Epidermal melanocyte (primary cell): ENCODE measurements around the gene ELMO2.

ENCODE experiments used
- DNase-seq: peaks from one replicate; pipeline ENCODE4 v3.0.0; 2011; ENCODE audit warnings: low spot score; ENCODE audit not compliant: insufficient read length

ELMO2 gene

DNA sequence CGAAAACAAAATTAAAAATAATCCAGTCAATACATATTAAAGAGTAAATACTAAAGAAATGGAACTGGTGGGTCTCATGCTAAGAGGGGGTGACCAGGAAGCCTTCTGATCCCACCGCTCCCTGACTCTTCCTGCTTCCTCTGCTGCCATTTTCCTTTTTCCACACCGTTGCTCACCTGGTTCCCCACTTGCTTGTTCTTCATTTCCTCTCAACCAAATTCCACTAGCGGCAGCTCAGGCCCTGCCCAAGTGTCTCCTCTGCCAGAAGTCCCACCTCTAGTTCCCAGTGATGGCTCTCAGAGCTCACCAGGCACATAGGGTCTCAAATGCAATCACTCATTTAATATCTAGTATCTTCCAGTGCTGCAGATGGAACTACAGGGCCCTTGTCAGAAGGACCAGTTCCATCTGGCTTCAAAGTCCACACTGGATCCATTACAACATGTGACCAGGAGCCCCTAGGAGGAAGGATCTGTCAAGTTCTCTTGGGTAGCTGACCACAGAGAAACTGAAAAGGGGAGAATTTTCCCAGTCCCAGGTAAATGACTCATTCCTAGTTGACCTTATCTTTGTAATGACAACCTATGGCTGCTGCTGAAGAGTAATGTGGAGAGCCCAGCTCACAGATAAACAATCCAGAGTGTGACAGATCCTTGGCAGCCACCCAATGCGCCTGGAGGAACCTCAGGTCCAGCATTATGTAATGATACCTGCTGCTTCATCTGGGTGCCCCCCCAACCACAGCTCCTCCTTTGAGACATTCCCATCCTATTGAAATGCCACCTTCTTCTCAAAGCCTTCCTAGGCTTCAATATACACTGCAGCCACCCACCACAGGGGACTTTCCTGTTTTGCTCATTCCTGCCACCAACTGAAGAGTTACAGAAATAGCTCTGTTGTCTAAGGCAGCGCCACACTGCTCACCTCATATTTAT is 38.2 kb downstream of the ELMO2 start:
- DNase-seq, result no peak

DNA sequence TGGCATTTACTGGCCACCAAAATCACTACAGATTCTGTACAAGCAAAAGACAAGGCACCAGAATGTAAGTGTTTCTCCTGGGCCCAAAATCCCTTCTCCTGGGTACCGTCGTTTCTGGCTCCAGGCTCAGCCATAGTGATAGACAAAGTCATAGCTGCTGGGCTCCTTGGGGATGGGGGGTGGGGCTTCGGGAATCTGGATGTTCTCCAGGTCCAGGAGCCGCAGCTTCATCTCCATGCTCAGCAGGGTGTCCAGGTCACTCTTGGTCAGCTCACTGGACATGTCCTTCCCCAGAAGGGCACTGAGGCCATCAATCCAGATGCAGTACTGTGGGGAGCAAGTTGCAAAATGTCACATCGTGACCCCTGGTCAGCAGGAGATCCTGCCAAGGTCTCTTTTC is 39.2 kb downstream of the ELMO2 start:
- DNase-seq, result no peak

DNA sequence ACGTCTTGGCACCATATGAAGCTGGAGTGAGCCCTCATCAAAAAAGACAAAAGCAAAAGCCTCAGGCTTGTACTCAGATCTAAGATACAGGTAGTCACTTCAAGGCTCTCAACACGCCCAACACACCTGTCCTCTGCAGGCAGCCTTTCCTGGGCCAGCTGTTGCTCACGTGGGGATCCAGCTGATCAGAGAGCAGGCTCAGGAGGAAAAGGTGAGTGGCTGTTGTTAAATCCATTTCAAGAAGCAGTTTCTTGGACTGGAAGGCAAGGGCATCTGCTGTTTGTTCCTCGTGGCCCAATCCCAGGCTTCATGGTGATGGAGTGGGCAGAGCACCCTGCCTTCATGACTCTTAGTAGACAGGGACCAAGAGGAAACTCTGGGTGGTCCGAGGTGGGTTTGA is 39.6 kb downstream of the ELMO2 start:
- DNase-seq, result no peak

- no peak for DNase-seq
Measured at GRCh38 chr20:46365487-46366220, 40.8 kb downstream of the ELMO2 start.

GRCh38 chr20:46364670-46365486 is 41.5 kb downstream of the ELMO2 start:
- no peak for DNase-seq

DNA sequence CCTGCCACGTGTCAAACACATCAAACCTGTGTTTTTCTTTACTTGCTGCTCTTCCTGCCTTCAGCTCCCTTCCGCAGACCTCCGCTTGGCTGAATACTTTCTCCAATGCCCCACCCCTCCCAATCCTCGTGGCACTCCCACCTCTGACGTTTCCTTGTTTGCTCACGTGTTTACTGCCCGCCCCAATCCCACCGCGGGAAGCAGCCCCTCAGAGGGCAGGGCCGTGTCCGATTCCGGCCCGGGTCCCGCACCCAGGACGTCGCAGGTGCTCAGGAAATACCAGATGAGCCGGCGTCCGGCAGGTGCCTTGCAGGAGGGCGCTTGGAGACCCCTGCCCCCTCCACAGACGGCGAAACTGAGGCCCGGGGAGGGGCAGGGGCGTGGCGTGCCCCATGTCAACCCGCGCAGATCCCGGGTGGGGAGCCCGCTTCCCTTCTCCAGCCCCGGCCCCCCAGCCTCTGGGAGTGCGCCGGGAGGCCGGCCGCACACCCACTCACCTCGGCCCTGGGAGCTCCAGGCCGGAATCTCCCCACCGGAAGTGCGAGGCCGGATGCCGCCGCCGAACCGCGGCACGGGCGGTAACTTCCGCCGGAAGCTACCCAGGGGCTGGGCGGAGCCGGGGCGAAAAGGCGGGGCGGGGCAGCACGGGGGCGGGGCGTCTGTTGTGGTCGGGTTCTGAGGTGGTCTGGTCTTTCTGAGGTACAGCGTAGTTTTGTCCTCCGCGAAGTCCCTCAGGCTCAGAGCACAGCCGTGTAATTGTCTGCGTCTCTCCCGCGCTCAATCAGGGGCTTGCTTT is 42.3 kb downstream of the ELMO2 start:
- DNase-seq, result peak; percentile 95

DNA sequence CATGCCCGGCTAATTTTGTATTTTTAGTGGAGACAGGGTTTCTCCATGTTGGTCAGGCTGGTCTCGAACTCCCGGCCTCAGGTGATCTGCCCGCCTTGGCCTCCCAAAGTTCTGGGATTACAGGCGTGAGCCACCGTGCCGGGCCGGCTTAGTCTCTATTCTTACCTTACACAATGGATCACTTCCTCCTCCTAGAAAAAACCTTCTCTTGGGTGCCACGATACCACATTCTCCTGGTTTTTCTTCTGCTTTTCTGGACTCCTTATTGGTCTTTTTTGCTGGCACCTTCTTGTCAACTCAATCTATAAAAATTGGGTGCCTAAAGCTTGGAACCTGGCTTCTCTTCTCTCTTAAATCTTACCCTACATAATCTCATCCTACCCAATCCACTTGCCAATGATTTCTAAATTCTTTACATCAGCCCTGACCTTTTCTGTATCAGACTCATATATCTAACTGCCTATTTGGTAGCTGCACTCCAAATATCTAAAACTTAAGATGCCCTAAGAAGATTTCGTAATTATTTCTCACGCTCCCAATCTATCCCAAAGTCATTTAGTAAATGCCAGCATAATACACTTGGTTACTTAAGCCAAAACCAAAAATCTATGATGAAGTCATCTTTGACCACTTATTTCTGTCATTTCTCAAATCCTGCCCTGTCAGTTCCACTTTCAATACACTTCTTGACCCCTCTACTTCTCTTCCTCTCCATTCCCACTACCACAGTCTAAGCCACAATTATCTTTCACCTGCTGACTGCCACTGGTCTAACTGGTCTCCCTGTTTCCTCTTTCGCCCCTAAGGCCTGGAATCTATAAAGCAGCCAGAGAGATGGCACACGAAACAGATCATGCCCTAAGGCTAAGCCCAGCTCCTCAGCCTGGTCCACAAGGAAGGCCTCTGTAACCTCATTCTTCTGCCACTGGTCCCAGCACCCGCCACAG is 43.2 kb downstream of the ELMO2 start:
- DNase-seq, result no peak

DNA sequence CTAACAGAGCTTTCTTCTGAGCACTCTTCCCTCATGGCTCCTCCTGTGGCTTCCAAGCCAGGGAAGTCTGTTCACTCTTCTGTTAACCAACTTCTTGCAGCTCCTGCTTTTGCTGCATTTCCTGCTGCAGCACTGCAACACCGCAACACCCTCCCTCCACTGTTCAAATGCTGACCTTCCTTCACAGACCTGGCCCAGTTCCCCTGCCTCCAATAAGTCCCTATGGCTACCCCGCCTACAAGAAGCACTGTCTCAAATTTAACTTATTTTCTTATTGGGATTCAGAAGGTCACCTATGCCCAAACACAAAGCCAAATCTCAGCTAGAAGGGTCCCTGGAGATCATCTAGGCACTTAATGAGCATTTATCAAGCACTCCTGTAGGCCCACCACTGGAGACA is 44.6 kb downstream of the ELMO2 start:
- no peak for DNase-seq

DNA sequence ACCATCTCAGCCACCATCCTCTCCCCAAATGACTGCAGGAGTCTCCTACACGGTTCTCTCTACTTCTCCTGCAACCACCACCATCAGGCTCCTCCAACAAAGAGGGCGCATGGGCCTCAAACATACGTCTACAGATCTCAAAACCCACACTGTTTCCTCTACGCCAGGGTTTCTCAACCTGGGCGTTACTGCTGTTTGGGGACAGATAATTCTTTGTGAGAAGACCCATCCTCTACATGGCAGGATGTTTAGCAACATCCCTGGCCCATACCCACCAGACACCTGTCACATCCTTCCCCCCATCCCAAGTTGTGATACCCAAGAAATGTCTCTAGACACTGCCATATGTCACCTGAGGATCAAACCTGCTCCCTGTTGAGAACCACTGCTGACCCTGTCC is 45.0 kb downstream of the ELMO2 start:
- no peak for DNase-seq

- DNase-seq, result no peak
Measured at GRCh38 chr20:46359233-46359751, 47.1 kb downstream of the ELMO2 start.

DNA sequence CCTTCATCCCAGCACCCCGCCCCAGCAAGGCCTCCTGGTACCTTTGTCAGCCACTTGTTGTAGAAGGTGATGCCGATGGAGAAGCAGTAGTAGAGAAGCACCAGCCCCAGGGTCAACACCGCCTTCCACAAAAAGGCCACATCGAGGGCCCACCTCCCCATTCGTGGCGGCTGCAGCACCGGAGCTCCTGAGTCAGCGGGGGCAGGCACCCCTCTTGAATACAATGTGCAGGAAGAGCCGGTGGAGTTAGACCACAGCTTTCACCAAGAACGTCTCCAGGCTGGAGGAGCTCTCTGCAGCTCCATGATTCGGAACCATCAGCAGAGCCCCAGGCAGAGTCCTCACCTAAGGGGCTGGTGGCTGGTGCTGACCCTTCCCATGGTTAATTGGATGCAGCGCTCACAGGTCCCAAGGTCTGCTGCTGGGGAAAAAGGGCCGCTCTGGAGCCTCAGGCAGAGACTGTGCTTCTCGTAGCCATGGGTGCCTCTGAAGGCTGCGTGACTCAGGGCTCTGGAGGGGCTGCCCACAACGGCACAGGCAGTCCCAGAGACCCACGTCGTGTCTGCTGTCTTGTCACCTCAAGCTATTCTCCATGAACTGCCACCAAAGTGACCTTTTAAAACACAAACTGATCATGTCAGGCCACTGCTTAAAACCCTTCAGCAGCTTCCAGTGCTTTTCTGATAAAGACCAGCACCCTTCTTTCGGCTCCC is 47.9 kb downstream of the ELMO2 start:
- DNase-seq, result no peak

- DNase-seq, result no peak
Measured at GRCh38 chr20:46357030-46357514, 49.3 kb downstream of the ELMO2 start.

DNA sequence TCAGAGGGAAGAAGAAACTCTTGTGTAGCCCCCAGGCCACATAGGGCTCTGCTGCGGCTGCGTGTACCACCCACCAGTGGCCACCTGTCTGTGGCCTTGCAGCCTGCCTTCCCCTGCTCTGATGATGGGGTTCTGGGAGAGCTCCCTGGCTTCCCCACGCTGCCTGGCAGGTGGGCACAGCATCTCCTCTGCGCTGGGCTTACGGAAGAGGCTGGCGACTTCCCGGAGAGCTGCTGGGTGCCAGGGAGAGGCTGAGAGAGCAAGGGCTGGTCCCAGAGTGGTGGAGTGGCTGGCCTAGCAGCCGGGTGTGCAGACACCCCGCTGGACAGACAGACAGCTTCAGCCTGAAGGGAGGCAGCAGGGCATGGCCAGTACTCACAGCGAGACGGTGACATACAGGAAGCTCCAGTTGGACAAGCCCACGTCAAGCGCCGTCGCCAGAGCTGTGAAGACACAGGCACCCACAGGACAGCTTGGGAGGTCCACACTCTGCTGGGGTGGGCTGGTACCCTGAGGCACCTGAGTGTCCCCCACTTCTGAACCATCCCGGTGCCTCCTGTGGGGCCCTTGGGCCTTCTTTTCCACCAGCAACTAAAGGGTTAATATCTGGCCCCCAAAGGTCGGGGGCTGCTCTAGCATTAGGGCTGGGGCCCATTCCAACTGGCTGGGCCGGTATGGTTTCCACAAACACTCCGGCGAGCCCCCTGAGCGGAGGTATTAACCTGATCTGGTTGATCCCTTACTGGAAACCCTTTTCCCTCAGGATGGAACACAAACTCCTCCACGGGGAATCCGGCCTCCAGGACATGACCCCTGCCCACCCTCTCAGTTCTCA is 50.0 kb downstream of the ELMO2 start:
- no peak for DNase-seq

- no peak for DNase-seq
Measured at GRCh38 chr20:46355778-46356177, 50.6 kb downstream of the ELMO2 start.

- DNase-seq, result no peak
Measured at GRCh38 chr20:46354920-46355654, 51.3 kb downstream of the ELMO2 start.

DNA sequence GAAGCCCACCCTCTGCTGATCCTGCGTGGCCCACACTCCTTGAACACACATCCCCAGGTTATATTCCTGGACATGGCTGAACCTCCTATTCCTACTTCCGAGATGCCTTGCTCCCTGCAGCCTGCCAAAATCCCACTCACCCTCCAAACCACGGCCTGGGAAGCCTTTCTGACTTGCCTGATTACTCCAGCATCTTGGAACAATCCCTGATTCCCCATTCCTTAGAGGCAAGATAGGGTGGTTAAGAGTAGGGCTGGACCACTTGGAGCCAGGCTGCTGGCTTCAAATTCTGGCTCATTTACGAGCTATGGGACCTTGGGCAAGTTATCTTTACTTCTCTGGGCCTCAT is 52.2 kb downstream of the ELMO2 start:
- no peak for DNase-seq

DNA sequence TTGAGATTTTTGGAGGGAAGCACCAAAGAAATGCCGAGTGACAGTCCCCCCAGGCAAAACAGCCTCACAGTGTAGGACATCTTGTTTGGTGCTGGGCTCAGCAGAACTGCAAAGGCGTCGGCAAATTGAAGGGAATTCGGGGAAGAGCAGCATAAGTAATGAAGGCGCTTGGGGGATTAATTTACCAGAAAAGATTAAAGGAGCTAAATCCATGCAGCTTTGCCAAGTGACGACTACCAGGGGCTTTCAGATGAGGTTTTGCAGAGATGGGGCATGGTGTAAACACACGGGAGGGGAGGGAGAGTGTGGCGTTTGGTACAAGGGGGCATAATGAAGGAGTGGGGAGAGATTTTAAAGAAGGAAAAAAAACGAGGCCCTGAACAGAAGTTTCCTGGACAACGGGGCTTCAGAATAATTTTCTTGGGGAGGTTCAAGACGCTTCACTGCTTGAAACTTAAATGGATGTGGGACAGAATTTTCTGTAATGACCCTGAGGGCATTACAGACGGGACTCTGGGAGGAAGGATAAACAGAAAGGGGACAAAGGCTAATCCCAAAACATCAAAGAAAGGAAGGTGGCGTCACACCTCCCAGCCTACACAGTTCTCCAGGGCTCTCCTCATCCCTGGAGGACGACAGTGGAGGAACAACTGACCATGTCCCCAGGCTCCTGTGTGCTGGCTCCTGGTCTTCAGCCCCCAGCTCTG is 52.8 kb downstream of the ELMO2 start:
- DNase-seq, result no peak
